ENCODE data around the gene OCA2. TPM values are rescaled to one million over a fixed set of nuclear protein-coding genes. Genes with fewer than 3 reads are reported as not detected.

The OCA2 gene
- polyA plus RNA-seq, 3 donors from 2014 or later = 0.50 TPM; not detected in 2

DNA sequence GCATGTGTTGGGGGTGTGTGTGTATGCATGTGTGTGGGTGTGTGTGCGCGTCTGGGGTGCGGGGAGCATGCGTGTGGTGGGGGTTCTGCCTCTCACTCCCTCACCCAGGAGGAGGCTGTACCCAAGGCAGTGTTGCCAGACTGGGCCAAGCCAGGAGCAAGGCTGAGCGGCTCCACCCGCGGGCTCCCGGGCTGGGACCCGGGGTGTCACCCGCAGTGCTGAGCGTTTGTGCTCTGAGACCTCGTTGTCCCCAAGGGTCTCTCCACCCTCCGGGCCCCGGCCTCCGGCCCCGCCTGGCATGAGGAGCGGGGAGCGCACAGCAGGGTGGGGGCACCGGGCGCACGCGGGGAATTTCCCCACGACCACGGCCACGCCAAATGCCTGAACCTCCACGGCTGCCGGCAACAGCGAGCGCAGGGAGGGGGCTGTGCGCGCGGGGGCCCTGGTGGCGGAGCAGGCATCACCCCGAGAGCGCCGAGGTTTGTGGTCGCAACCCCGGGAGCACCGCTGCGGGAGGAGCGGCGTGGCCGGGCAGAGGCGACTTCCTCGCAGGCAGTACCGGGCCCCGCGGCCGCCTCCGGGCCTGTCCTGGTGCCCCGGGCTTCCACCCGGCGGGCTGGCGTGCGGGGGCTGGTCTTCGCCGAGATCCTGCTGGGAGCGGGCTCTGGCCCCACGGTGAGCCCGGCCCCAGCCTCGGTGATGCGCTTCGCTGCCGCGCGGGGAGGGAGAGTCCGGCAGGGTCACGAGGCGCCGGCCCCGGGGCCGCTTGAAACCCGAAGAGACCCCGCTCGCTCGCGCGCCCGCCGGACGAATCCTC lies 7.4 kb upstream of the OCA2 start:
- H3K4me3 Mint-ChIP-seq = peak overlapping the region; percentile 59 to 79 (median 74)
- peaks cover 0 to 2% (median 0%) of the 10 kb centered on the region in 6 donors for H3K9me3 Mint-ChIP-seq
- H3K36me3 Mint-ChIP-seq = peaks cover 4 to 7% (median 4%) of the 10 kb centered on the region in 3 donors
- DNase-seq = peak; percentile 44 to 66 (median 44)
- H3K4me1 Mint-ChIP-seq = peaks cover 28 to 40% of the 10 kb centered on the region in 2 donors
- H3K27me3 Mint-ChIP-seq (ENCODE audit: low read depth in 3 of 3) = peaks cover 4 to 18% (median 7%) of the 10 kb centered on the region in 3 donors
- peak overlapping the region in 4 of 6 donors; percentile 56 to 87 (median 84) for H3K27ac Mint-ChIP-seq

DNA sequence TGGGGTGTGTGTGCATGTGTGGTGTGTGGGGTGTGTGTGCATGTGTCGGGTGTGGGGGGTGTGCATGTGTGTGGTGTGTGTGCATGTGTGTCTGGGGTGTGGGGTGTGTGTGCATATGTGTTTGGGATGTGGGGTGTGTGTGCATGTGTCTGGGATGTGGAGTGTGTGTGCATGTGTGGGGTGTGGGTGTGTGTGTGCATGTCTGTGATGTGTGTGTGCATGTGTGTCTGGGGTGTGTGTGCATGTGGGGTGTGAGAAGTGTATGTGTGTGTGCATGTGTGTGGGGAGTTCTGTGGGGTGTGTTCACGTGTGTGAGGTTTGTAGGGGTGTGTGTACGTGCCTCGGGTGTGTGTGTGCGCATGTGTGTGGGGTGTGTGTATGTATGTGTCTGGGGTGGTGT lies 6.7 kb upstream of the OCA2 start:
- Mint-ChIP-seq H3K27ac (peak overlapping the region in 3 of 6 donors; percentile 56 to 87 (median 86)), H3K9me3 (peaks cover 0 to 2% (median 0%) of the 10 kb centered on the region in 6 donors)

DNA sequence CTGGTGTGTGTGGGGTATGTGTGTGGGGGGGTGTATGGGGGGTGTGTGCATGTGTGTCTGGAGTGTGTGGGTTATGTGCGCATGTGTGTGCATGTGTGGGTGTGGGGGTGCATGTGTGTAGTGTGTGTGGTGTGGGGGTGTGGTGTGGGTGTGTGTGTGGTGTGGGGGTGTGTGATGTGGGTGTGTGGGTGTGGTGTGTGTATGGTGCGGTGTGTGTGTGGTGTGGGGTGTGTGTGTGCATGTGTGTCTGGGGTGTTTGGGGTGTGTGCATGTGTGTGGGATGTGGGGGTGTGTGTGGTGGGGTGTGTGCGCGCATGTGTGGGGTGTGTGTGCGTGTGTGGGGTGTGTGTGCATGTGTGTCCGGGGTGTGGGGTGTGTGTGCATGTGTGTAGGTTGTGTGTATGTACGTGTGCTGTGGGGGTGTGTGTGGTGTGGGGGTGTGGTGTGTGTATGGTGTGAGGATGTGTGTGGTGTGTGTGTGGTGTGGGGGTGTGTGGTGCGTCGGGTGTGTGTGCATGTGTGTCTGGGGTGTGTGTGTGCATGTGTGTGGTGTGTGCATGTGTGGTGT lies 6.2 kb upstream of the OCA2 start:
- H3K4me3 Mint-ChIP-seq = peak overlapping the region in 4 of 5 donors; percentile 59 to 79 (median 68)
- no peaks in the 10 kb centered on the region for H3K36me3 Mint-ChIP-seq
- peak overlapping the region in 1 of 6 donors; percentile 86 for H3K27ac Mint-ChIP-seq
- peaks cover 4 to 18% (median 5%) of the 10 kb centered on the region in 3 donors for H3K27me3 Mint-ChIP-seq (ENCODE audit: low read depth in 3 of 3)
- peaks cover 0 to 2% (median 0%) of the 10 kb centered on the region in 6 donors for H3K9me3 Mint-ChIP-seq
- peaks cover 24 to 37% of the 10 kb centered on the region in 2 donors for H3K4me1 Mint-ChIP-seq
- no peak for DNase-seq

More for the DNA sequence above, 6.7 kb upstream of the OCA2 start:
- peaks cover 28 to 40% of the 10 kb centered on the region in 2 donors for H3K4me1 Mint-ChIP-seq
- DNase-seq = no peak
- H3K27me3 Mint-ChIP-seq (ENCODE audit: low read depth in 3 of 3) = peaks cover 4 to 18% (median 5%) of the 10 kb centered on the region in 3 donors
- H3K4me3 Mint-ChIP-seq = peak overlapping the region; percentile 59 to 79 (median 74)
- no peaks in the 10 kb centered on the region for H3K36me3 Mint-ChIP-seq

DNA sequence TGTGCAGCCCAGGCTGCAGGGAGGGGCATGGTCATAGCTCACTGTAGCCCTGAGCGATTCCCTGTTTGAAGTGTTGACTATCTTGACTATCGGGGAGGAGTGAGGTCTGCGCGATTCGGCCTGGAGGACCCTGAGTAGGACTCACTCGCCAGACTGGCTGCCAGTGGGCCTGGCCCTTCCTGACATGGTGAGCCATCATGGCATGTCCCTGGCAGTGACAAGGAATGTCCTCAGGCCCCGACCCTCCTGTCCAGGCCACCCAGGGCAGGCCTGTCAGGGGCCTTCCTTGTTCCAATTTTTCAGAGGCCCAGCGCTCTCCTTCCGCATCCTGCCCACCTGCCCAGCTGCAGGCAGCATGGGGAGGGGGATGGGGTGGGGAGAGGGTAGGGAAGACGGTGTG lies 5.2 kb upstream of the OCA2 start:
- no peak for DNase-seq
- Mint-ChIP-seq H3K9me3 (peaks cover 0 to 1% (median 0%) of the 10 kb centered on the region in 6 donors), H3K36me3 (no peaks in the 10 kb centered on the region), H3K4me3 (peak overlapping the region in 1 of 5 donors; percentile 12), H3K27ac (no peak overlapping the region), H3K4me1 (peaks cover 24 to 36% of the 10 kb centered on the region in 2 donors), H3K27me3 (ENCODE audit: low read depth in 3 of 3) (peaks cover 4 to 15% (median 12%) of the 10 kb centered on the region in 3 donors)

DNA sequence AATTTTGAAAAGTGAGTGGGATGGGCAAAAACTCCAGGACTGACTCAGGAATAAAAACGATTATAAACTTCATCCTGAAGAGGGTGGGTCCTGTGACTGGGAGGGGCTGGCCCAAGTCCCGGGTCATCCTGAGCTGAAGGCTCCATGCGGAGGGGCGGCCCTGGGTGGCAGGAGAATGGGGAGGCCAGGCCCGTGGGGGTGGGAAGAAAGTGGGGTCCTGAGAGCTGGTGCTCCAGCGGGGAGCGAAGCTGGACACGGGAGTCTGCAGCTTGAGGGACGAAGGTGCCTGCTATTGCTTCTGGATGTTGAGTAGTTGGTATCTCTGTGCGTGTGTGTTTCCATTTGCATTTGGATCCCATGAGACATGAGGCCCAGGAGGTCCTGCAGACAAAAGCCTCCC lies 4.7 kb upstream of the OCA2 start:
- Mint-ChIP-seq H3K9me3 (peaks cover 0 to 1% (median 0%) of the 10 kb centered on the region in 6 donors), H3K4me1 (peaks cover 19 to 35% of the 10 kb centered on the region in 2 donors), H3K27ac (no peak overlapping the region), H3K4me3 (no peak overlapping the region), H3K36me3 (no peaks in the 10 kb centered on the region), H3K27me3 (ENCODE audit: low read depth in 3 of 3) (peaks cover 4 to 15% (median 12%) of the 10 kb centered on the region in 3 donors)
- no peak for DNase-seq

DNA sequence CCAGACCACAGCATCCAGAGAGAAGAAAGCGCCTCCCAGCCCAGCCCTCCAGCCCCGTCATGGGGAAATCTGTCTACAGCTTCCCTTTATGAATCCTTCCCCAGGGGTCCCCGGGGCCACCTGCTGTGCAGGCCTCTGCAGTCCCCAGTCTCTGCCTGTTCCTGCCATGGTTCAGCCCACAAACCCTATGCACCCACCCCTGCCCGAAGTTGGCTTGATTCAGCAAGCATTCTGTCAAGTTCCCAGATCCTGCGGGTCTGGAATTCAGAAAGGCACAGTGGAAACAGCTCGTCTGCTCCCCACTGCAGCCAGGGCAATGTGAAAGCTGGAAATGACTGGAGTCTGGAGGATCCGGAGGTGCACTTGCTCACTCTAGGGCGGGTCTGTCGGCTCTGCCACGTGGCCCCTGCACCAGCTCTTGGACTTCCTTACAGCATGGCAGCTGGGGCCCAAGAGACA lies 2.9 kb upstream of the OCA2 start:
- no peak overlapping the region for H3K4me3 Mint-ChIP-seq
- no peak for DNase-seq
- H3K36me3 Mint-ChIP-seq = no peaks in the 10 kb centered on the region
- H3K4me1 Mint-ChIP-seq = peaks cover 23 to 40% of the 10 kb centered on the region in 2 donors
- peaks cover 8 to 14% (median 11%) of the 10 kb centered on the region in 3 donors for H3K27me3 Mint-ChIP-seq (ENCODE audit: low read depth in 3 of 3)
- H3K9me3 Mint-ChIP-seq = peaks cover 0 to 1% (median 0%) of the 10 kb centered on the region in 6 donors
- H3K27ac Mint-ChIP-seq = no peak overlapping the region

DNA sequence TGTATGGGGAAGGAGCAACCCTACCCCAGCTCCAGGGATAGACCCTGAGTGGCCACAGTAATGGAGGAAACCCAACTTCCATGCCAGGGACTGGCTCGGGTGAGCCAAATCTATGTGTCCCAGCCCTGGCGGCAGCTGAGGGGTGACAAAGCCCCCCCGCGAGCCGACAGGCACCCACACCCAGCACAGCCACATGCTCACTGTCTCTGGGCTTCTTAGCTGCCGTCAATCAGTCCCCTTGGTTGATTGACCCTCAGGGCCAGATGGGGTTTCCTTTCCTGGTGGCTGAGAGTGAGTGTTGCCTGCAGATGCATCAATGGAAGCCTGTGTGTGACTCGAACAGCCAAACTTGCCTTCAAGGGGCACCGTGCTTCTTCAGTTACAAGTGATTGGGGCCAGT lies 2.1 kb upstream of the OCA2 start:
- DNase-seq = no peak
- H3K27ac Mint-ChIP-seq = no peak overlapping the region
- no peaks in the 10 kb centered on the region for H3K36me3 Mint-ChIP-seq
- no peak overlapping the region for H3K4me3 Mint-ChIP-seq
- H3K9me3 Mint-ChIP-seq = peaks cover 0 to 1% (median 0%) of the 10 kb centered on the region in 6 donors
- peaks cover 26 to 42% of the 10 kb centered on the region in 2 donors for H3K4me1 Mint-ChIP-seq
- peaks cover 9 to 14% (median 11%) of the 10 kb centered on the region in 3 donors for H3K27me3 Mint-ChIP-seq (ENCODE audit: low read depth in 3 of 3)

DNA sequence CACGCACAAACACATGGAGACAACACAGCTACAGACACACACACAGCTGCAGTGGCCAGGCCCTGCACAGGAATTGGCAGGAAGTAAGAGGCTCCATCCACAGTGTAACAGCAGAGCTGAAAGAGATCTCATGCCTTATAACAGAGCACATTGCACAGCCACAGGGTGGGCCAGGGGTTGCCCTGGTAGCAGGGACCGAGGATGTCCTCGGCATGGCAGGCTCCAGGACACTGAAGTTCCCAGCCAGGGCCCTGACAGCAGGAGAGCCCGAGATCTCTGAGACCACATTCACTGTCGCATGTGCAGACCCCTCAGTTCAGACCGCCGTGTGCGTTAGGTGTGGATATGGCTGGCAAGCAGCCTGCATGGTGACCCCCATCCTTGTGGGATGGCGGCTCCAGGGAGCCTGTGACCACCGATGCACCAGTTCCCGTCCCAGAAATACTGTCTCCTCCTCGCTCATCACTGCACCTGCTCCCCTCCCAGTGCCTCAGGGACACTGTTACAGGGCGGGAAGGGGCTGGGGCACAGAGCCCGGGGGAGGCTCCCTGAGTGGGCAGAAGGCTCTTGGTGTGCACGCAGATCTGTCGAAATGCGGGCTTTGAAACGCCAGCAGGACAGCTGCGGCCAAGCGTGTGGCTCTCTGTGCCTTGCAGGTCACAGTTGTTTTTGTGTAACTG lies 1.5 kb upstream of the OCA2 start:
- Mint-ChIP-seq H3K27ac (no peak overlapping the region), H3K4me3 (peak overlapping the region in 3 of 5 donors; percentile 18 to 79 (median 75)), H3K9me3 (peaks cover 0 to 1% (median 0%) of the 10 kb centered on the region in 6 donors), H3K27me3 (ENCODE audit: low read depth in 3 of 3) (peaks cover 9 to 19% (median 11%) of the 10 kb centered on the region in 3 donors), H3K36me3 (no peaks in the 10 kb centered on the region), H3K4me1 (peaks cover 32 to 42% of the 10 kb centered on the region in 2 donors)
- no peak for DNase-seq

DNA sequence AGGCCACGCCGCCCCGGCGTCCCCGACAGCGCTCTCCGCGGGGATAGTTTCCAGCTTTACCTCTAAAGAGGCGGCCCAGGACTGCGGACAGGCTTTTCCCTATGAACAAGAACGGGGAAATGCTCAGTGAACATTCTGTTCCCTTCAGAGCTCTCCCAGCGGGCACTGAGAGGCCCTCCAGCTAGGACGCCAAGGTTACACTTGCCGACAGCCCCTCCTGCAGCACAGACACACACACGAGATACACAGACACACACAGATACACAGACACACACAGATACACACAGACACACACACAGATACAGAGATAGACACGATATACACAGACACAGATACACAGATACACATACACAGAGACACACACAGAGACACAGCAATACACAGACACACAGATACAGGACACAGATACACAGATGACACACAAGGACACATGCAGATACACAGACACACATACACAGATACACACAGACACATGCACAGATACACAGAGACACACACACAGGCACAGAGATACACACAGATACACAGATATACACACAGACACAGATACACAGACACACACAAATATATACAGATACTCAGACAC lies 533 bp upstream of the OCA2 start:
- no peak for DNase-seq
- H3K9me3 Mint-ChIP-seq = peaks cover 0 to 1% (median 0%) of the 10 kb centered on the region in 6 donors
- no peaks in the 10 kb centered on the region for H3K36me3 Mint-ChIP-seq
- H3K4me1 Mint-ChIP-seq = peaks cover 36 to 42% of the 10 kb centered on the region in 2 donors
- peak overlapping the region; percentile 31 to 79 (median 65) for H3K4me3 Mint-ChIP-seq
- H3K27ac Mint-ChIP-seq = peak overlapping the region in 1 of 6 donors; percentile 17
- H3K27me3 Mint-ChIP-seq (ENCODE audit: low read depth in 3 of 3) = peaks cover 9 to 24% (median 16%) of the 10 kb centered on the region in 3 donors

DNA sequence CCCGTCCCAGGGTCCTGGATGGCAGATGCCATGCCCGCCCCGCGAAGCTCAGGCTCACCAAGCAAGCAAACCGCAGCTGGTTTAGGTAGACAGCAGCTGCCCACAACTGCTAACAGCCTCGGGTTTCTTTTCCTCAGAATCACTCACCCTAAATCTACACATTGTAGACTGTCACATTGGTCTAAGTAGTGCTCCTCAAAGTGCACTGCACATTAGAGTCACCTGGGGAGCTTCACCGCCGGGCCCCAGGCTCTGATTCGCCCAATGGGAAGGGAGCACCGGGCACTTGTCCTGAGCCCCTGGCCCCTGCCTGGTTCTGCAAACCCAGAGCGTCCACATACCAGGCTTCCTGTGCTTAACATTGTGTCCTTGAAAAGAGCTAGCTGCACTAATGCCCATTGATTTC lies 752 bp downstream of the OCA2 start:
- Mint-ChIP-seq H3K4me1 (peaks cover 36 to 47% of the 10 kb centered on the region in 2 donors), H3K27me3 (ENCODE audit: low read depth in 3 of 3) (peaks cover 12 to 22% (median 20%) of the 10 kb centered on the region in 3 donors), H3K9me3 (peaks cover 0 to 5% (median under 1%) of the 10 kb centered on the region in 6 donors), H3K36me3 (peaks cover 0 to 5% (median 0%) of the 10 kb centered on the region in 3 donors), H3K27ac (peak overlapping the region in 3 of 6 donors; percentile 47 to 82 (median 55)), H3K4me3 (peak overlapping the region; percentile 34 to 75 (median 62))
- peak in 1 of 3 donors; percentile 36 for DNase-seq

DNA sequence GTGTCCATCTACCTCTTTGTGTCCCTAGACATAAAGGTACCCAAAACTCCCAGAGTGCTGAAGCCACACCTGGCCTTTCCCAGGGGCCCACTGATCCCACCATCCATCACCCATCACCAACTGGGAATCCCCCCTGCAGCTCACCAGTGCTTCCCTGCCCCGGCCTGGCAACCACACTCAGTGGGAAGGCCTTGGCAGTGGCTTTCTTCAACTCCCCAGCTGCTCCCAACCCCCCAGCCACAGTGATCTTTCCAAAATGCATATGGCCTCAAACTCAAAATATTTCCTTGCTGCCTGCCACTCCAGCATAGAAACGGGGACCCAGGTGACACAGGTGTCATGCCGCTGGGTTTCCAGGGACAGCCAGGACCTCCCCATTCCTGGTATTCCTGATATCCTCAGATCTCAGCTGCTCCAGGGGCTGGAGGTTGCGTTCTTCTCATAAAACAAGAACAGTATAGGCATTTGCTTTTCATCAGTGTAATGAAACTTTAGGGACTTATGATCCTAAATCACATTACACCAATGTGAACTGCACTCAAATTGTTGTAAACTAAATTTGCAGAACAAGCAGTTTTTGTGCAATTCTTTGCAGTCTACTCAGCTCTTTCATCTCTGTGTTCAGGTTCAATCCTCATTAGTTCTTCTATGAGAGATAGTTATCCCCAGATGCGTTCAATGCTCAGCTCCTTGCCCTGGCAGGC lies 1.3 kb downstream of the OCA2 start:
- Mint-ChIP-seq H3K4me1 (peaks cover 36 to 47% of the 10 kb centered on the region in 2 donors), H3K9me3 (peaks cover 0 to 5% (median under 1%) of the 10 kb centered on the region in 6 donors), H3K4me3 (peak overlapping the region; percentile 44 to 79 (median 75)), H3K27ac (peak overlapping the region in 4 of 6 donors; percentile 30 to 82 (median 51)), H3K27me3 (ENCODE audit: low read depth in 3 of 3) (peaks cover 12 to 24% (median 23%) of the 10 kb centered on the region in 3 donors), H3K36me3 (peaks cover 0 to 5% (median 0%) of the 10 kb centered on the region in 3 donors)
- DNase-seq = no peak

DNA sequence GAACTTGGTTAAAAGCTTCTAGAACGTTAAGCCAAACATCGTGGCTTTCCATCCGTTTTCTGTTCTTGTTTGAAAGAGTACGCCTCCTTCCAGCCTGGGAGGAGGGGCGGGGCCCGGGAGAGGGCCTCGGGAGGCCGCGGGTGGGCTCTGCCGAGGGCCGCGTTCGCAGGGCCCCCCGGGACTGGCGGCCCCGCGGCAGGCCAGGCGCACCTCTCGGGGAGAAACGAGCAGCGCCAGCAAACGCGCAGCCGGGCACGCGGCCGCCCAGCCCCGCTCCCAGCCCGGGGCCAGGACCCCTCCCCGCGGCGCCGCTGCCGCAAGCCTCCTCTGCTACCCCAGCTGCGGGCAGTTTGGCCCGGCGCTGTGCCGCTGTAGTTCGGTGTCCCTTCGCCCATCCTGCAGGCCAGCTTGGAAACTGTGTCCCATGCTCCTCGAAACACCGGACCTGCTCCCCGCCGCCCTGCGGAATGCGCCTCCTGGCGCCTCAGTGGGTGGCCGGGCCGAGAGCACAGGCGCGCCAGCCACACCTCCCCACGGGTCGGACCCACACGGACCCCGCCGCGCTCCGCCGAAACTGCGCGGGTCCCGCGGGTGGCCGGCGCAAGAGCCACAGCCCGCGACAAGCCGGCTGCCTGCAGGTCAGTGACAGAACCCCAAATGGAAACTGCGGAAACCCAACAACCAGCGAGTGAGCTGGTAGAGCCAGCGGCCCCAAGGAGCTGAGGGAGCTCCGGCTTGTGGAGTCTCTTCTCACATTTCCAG lies 2.3 kb downstream of the OCA2 start:
- H3K9me3 Mint-ChIP-seq = peaks cover 0 to 10% (median 2%) of the 10 kb centered on the region in 6 donors
- H3K27me3 Mint-ChIP-seq (ENCODE audit: low read depth in 3 of 3) = peaks cover 20 to 25% (median 25%) of the 10 kb centered on the region in 3 donors
- no peak overlapping the region for H3K27ac Mint-ChIP-seq
- H3K4me1 Mint-ChIP-seq = peaks cover 36 to 47% of the 10 kb centered on the region in 2 donors
- H3K4me3 Mint-ChIP-seq = peak overlapping the region; percentile 85 to 95 (median 88)
- DNase-seq = no peak
- peaks cover 0 to 5% (median 0%) of the 10 kb centered on the region in 3 donors for H3K36me3 Mint-ChIP-seq
